ENCODE data around the gene C1orf115.

Gene C1orf115

GRCh38 chr1:220690140-220691052, at the start of gene C1orf115:
Gene C1orf115, plus strand, starts transcription at chr1:220690363. Its CDS starts 40 bp downstream, at chr1:220690403.
- H3K9me3 ChIP-seq (ENCODE audit: control insufficient read depth in 5 of 5, low read length in 5 of 5) = no peaks in the 10 kb centered on the region
- no peaks in the 10 kb centered on the region for H3K36me3 ChIP-seq (ENCODE audit: control insufficient read depth in 5 of 5, insufficient read depth in 5 of 5, low read length in 5 of 5)
- H3K4me1 ChIP-seq (ENCODE audit: control insufficient read depth in 5 of 5, insufficient read depth in 5 of 5, low read length in 5 of 5) = peaks cover 0 to 42% (median 37%) of the 10 kb centered on the region in 5 donors
- peak within 1 kb of the TSS; percentile 63 to 83 (median 71) for H3K9ac ChIP-seq (ENCODE audit: low read length in 5 of 5)
- H3K27me3 ChIP-seq (ENCODE audit: control insufficient read depth in 5 of 5, insufficient read depth in 4 of 5, low read length in 5 of 5) = no peaks in the 10 kb centered on the region
- H3K27ac ChIP-seq (ENCODE audit: low read depth, low read length) = peak within 1 kb of the TSS; percentile 65
- peak within 1 kb of the TSS; percentile 78 to 87 (median 79) for H3K4me3 ChIP-seq (ENCODE audit: low read depth in 1 of 5, low read length in 5 of 5)

GRCh38 chr1:220642285-220642684, 47.9 kb upstream of the C1orf115 start:
- H3K36me3 ChIP-seq (ENCODE audit: control insufficient read depth in 5 of 5, insufficient read depth in 5 of 5, low read length in 5 of 5) = peaks cover 0 to 14% (median 5%) of the 10 kb centered on the region in 5 donors
- no peak overlapping the region for H3K27ac ChIP-seq (ENCODE audit: low read depth, low read length)
- H3K4me1 ChIP-seq (ENCODE audit: control insufficient read depth in 5 of 5, insufficient read depth in 5 of 5, low read length in 5 of 5) = peaks cover 0 to 6% (median 5%) of the 10 kb centered on the region in 5 donors
- H3K9me3 ChIP-seq (ENCODE audit: control insufficient read depth in 5 of 5, low read length in 5 of 5) = no peaks in the 10 kb centered on the region
- no peaks in the 10 kb centered on the region for H3K27me3 ChIP-seq (ENCODE audit: control insufficient read depth in 5 of 5, insufficient read depth in 4 of 5, low read length in 5 of 5)
- no peak overlapping the region for H3K9ac ChIP-seq (ENCODE audit: low read length in 5 of 5)
- no peak overlapping the region for H3K4me3 ChIP-seq (ENCODE audit: low read depth in 1 of 5, low read length in 5 of 5)

- Histone ChIP-seq H3K27me3 (ENCODE audit: control insufficient read depth in 5 of 5, insufficient read depth in 4 of 5, low read length in 5 of 5) (no peaks in the 10 kb centered on the region), H3K4me3 (ENCODE audit: low read depth in 1 of 5, low read length in 5 of 5) (no peak overlapping the region), H3K36me3 (ENCODE audit: control insufficient read depth in 5 of 5, insufficient read depth in 5 of 5, low read length in 5 of 5) (peaks cover 20 to 29% (median 25%) of the 10 kb centered on the region in 5 donors), H3K4me1 (ENCODE audit: control insufficient read depth in 5 of 5, insufficient read depth in 5 of 5, low read length in 5 of 5) (no peaks in the 10 kb centered on the region), H3K9ac (ENCODE audit: low read length in 5 of 5) (no peak overlapping the region), H3K9me3 (ENCODE audit: control insufficient read depth in 5 of 5, low read length in 5 of 5) (no peaks in the 10 kb centered on the region), H3K27ac (ENCODE audit: low read depth, low read length) (no peak overlapping the region)
Measured at GRCh38 chr1:220652995-220653394, 37.2 kb upstream of the C1orf115 start.

GRCh38 chr1:220655509-220655908, 34.7 kb upstream of the C1orf115 start:
- Histone ChIP-seq H3K4me3 (ENCODE audit: low read depth in 1 of 5, low read length in 5 of 5) (no peak overlapping the region), H3K9ac (ENCODE audit: low read length in 5 of 5) (no peak overlapping the region), H3K4me1 (ENCODE audit: control insufficient read depth in 5 of 5, insufficient read depth in 5 of 5, low read length in 5 of 5) (no peaks in the 10 kb centered on the region), H3K27ac (ENCODE audit: low read depth, low read length) (no peak overlapping the region), H3K9me3 (ENCODE audit: control insufficient read depth in 5 of 5, low read length in 5 of 5) (no peaks in the 10 kb centered on the region), H3K27me3 (ENCODE audit: control insufficient read depth in 5 of 5, insufficient read depth in 4 of 5, low read length in 5 of 5) (no peaks in the 10 kb centered on the region), H3K36me3 (ENCODE audit: control insufficient read depth in 5 of 5, insufficient read depth in 5 of 5, low read length in 5 of 5) (peaks cover 19 to 30% (median 24%) of the 10 kb centered on the region in 5 donors)

GRCh38 chr1:220655961-220656740, 34.0 kb upstream of the C1orf115 start:
- no peak overlapping the region for H3K27ac ChIP-seq (ENCODE audit: low read depth, low read length)
- no peaks in the 10 kb centered on the region for H3K4me1 ChIP-seq (ENCODE audit: control insufficient read depth in 5 of 5, insufficient read depth in 5 of 5, low read length in 5 of 5)
- no peaks in the 10 kb centered on the region for H3K27me3 ChIP-seq (ENCODE audit: control insufficient read depth in 5 of 5, insufficient read depth in 4 of 5, low read length in 5 of 5)
- H3K36me3 ChIP-seq (ENCODE audit: control insufficient read depth in 5 of 5, insufficient read depth in 5 of 5, low read length in 5 of 5) = peaks cover 21 to 34% (median 24%) of the 10 kb centered on the region in 5 donors
- no peak overlapping the region for H3K4me3 ChIP-seq (ENCODE audit: low read depth in 1 of 5, low read length in 5 of 5)
- no peak overlapping the region for H3K9ac ChIP-seq (ENCODE audit: low read length in 5 of 5)
- H3K9me3 ChIP-seq (ENCODE audit: control insufficient read depth in 5 of 5, low read length in 5 of 5) = no peaks in the 10 kb centered on the region

- Histone ChIP-seq H3K36me3 (ENCODE audit: control insufficient read depth in 5 of 5, insufficient read depth in 5 of 5, low read length in 5 of 5) (peaks cover 0 to 20% (median 8%) of the 10 kb centered on the region in 5 donors), H3K4me1 (ENCODE audit: control insufficient read depth in 5 of 5, insufficient read depth in 5 of 5, low read length in 5 of 5) (no peaks in the 10 kb centered on the region), H3K9ac (ENCODE audit: low read length in 5 of 5) (no peak overlapping the region), H3K27ac (ENCODE audit: low read depth, low read length) (no peak overlapping the region), H3K9me3 (ENCODE audit: control insufficient read depth in 5 of 5, low read length in 5 of 5) (peaks cover 5 to 16% (median 9%) of the 10 kb centered on the region in 5 donors), H3K4me3 (ENCODE audit: low read depth in 1 of 5, low read length in 5 of 5) (no peak overlapping the region), H3K27me3 (ENCODE audit: control insufficient read depth in 5 of 5, insufficient read depth in 4 of 5, low read length in 5 of 5) (no peaks in the 10 kb centered on the region)
Measured at GRCh38 chr1:220666349-220666748, 23.8 kb upstream of the C1orf115 start.

GRCh38 chr1:220669005-220669404, 21.2 kb upstream of the C1orf115 start:
- Histone ChIP-seq H3K27me3 (ENCODE audit: control insufficient read depth in 5 of 5, insufficient read depth in 4 of 5, low read length in 5 of 5) (peaks cover 0 to 7% (median 0%) of the 10 kb centered on the region in 5 donors), H3K9ac (ENCODE audit: low read length in 5 of 5) (no peak overlapping the region), H3K4me3 (ENCODE audit: low read depth in 1 of 5, low read length in 5 of 5) (no peak overlapping the region), H3K4me1 (ENCODE audit: control insufficient read depth in 5 of 5, insufficient read depth in 5 of 5, low read length in 5 of 5) (no peaks in the 10 kb centered on the region), H3K36me3 (ENCODE audit: control insufficient read depth in 5 of 5, insufficient read depth in 5 of 5, low read length in 5 of 5) (no peaks in the 10 kb centered on the region), H3K27ac (ENCODE audit: low read depth, low read length) (no peak overlapping the region), H3K9me3 (ENCODE audit: control insufficient read depth in 5 of 5, low read length in 5 of 5) (peaks cover 5 to 16% (median 9%) of the 10 kb centered on the region in 5 donors)

- Histone ChIP-seq H3K4me3 (ENCODE audit: low read depth in 1 of 5, low read length in 5 of 5) (no peak overlapping the region), H3K4me1 (ENCODE audit: control insufficient read depth in 5 of 5, insufficient read depth in 5 of 5, low read length in 5 of 5) (no peaks in the 10 kb centered on the region), H3K27me3 (ENCODE audit: control insufficient read depth in 5 of 5, insufficient read depth in 4 of 5, low read length in 5 of 5) (peaks cover 0 to 7% (median 0%) of the 10 kb centered on the region in 5 donors), H3K27ac (ENCODE audit: low read depth, low read length) (no peak overlapping the region), H3K9me3 (ENCODE audit: control insufficient read depth in 5 of 5, low read length in 5 of 5) (peaks cover 5 to 16% (median 9%) of the 10 kb centered on the region in 5 donors), H3K36me3 (ENCODE audit: control insufficient read depth in 5 of 5, insufficient read depth in 5 of 5, low read length in 5 of 5) (no peaks in the 10 kb centered on the region), H3K9ac (ENCODE audit: low read length in 5 of 5) (no peak overlapping the region)
Measured at GRCh38 chr1:220670365-220670764, 19.8 kb upstream of the C1orf115 start.

GRCh38 chr1:220673921-220674320, 16.2 kb upstream of the C1orf115 start:
- no peaks in the 10 kb centered on the region for H3K4me1 ChIP-seq (ENCODE audit: control insufficient read depth in 5 of 5, insufficient read depth in 5 of 5, low read length in 5 of 5)
- H3K27me3 ChIP-seq (ENCODE audit: control insufficient read depth in 5 of 5, insufficient read depth in 4 of 5, low read length in 5 of 5) = peaks cover 0 to 7% (median 0%) of the 10 kb centered on the region in 5 donors
- no peak overlapping the region for H3K4me3 ChIP-seq (ENCODE audit: low read depth in 1 of 5, low read length in 5 of 5)
- H3K9ac ChIP-seq (ENCODE audit: low read length in 5 of 5) = no peak overlapping the region
- no peaks in the 10 kb centered on the region for H3K36me3 ChIP-seq (ENCODE audit: control insufficient read depth in 5 of 5, insufficient read depth in 5 of 5, low read length in 5 of 5)
- no peak overlapping the region for H3K27ac ChIP-seq (ENCODE audit: low read depth, low read length)
- H3K9me3 ChIP-seq (ENCODE audit: control insufficient read depth in 5 of 5, low read length in 5 of 5) = peaks cover 5 to 16% (median 9%) of the 10 kb centered on the region in 5 donors

All from subcutaneous abdominal adipose tissue (tissue), 5 donors.